ENCODE data around the gene NMUR2. TPM values are rescaled to one million over a fixed set of nuclear protein-coding genes. Genes with fewer than 3 reads are reported as not detected.

Gene NMUR2
- total and polyA plus RNA-seq, 2 of the 8 experiments (the other 6 are each of a cell fraction or from before 2014, with no cell fraction given), result 0.11 TPM; not detected in 1

GRCh38 chr5:152380415-152381123 is 24.5 kb downstream of the NMUR2 start:
- Histone ChIP-seq H3K27ac (ENCODE audit: low read depth, low read length) (no peak overlapping the region), H4K5ac (ENCODE audit: insufficient read length, low read depth, low read length) (no peak overlapping the region), H3K9ac (replicated peaks in 1 of 4; ENCODE audit: extremely low read depth in 1 of 4, low read depth in 3 of 4, low read length in 3 of 4) (no peak overlapping the region), H4K8ac (ENCODE audit: extremely low read depth, insufficient read depth, low read length) (no peak overlapping the region), H4K91ac (replicated peaks; ENCODE audit: insufficient read length, low read length) (no peak overlapping the region), H3K9me3 (ENCODE audit: insufficient read depth in 2 of 2, low read depth in 1 of 2, low read length in 1 of 2) (no peaks in the 10 kb centered on the region), H2BK120ac (replicated peaks; ENCODE audit: low read depth, low read length) (no peak overlapping the region), H2BK12ac (ENCODE audit: low read depth, low read length) (no peak overlapping the region), H3K36me3 (ENCODE audit: control insufficient read depth in 2 of 4, insufficient read depth in 4 of 4, low read length in 3 of 4) (no peaks in the 10 kb centered on the region), H3K23me2 (ENCODE audit: low read depth, low read length) (no peaks in the 10 kb centered on the region), H3K14ac (ENCODE audit: insufficient read length) (no peak overlapping the region), H3K4me2 (ENCODE audit: insufficient read depth in 1 of 2, low read depth in 2 of 2, low read length in 2 of 2) (no peak overlapping the region), H3K4me3 (ENCODE audit: extremely low read depth in 1 of 4, insufficient read depth in 2 of 4, low read depth in 3 of 4, low read length in 4 of 4) (no peak overlapping the region), H3K79me2 (ENCODE audit: control insufficient read depth in 1 of 2, insufficient read depth in 2 of 2, low read length in 2 of 2) (no peaks in the 10 kb centered on the region), H2BK20ac (ENCODE audit: low read length) (no peak overlapping the region), H2BK15ac (ENCODE audit: low read length) (no peak overlapping the region), H2BK5ac (ENCODE audit: low read depth, low read length) (no peak overlapping the region), H3K27me3 (replicated peaks in 1 of 4; ENCODE audit: control insufficient read depth in 3 of 4, extremely low read depth in 1 of 4, insufficient read depth in 3 of 4, low read length in 3 of 4) (no peaks in the 10 kb centered on the region), H3K56ac (replicated peaks; ENCODE audit: insufficient read length, low read depth, low read length) (no peak overlapping the region), H2AFZ (ENCODE audit: low read length) (no peak overlapping the region), H3K23ac (ENCODE audit: insufficient read length) (no peak overlapping the region), H3K4me1 (replicated peaks in 1 of 4; ENCODE audit: control insufficient read depth in 3 of 4, insufficient read depth in 4 of 4, low read length in 3 of 4) (no peaks in the 10 kb centered on the region), H2AK5ac (ENCODE audit: low read depth, low read length) (no peak overlapping the region), H3K4ac (replicated peaks; ENCODE audit: insufficient read length, low read depth, low read length) (no peak overlapping the region), H4K20me1 (replicated peaks in 1 of 2; ENCODE audit: control insufficient read depth in 1 of 2, insufficient read depth in 2 of 2, low read length in 2 of 2) (no peaks in the 10 kb centered on the region), H3K79me1 (ENCODE audit: low read depth, low read length) (no peaks in the 10 kb centered on the region), H3K18ac (ENCODE audit: extremely low read depth, low read length) (no peak overlapping the region)
- CTCF ChIA-PET (ENCODE audit: partially characterized antibody), result interaction anchor here (0.6 to 1.6 kb wide), 2 partner anchors 31 to 81 kb away, joined by 3 read pairs; no protein-coding TSS in a partner anchor
- DNase-seq (ENCODE audit: low read depth in 1 of 2, low spot score in 2 of 2) (no peak), FAIRE-seq (no peak)
- WGBS, 2 experiments (ENCODE audit: extremely low coverage in 1 of 2, insufficient coverage in 1 of 2, insufficient read length in 1 of 2, insufficient replicate concordance in 2 of 2, low coverage in 1 of 2, low lambda C conversion rate in 2 of 2, missing lambda C conversion rate in 1 of 2), result 94% methylated on average over 10 of the region's 10 CpGs; no CpG with 5 or more reads in 1 of the 2 experiments
- POLR2A ChIA-PET (ENCODE audit: partially characterized antibody), result no interaction called here
- TF ChIP-seq SIN3A (conservative IDR thresholded peaks at IDR 0.05 in 1 of 2, IDR thresholded peaks at IDR 0.05 in 1 of 2; ENCODE audit: low read depth in 1 of 2, low read length in 2 of 2), result no peak
- TF ChIP-seq SP4 (IDR thresholded peaks at IDR 0.05; ENCODE audit: low read length), result no peak
- no peak for TF ChIP-seq USF2 (IDR thresholded peaks at IDR 0.05; ENCODE audit: low read length)
- no peak for TF ChIP-seq SIX5 (IDR thresholded peaks at IDR 0.05; ENCODE audit: low read depth, low read length)
- TF ChIP-seq EP300 (IDR thresholded peaks at IDR 0.05; ENCODE audit: borderline replicate concordance in 1 of 2, low read depth in 2 of 2, low read length in 2 of 2), result no peak
- TF ChIP-seq SP1 (IDR thresholded peaks at IDR 0.05; ENCODE audit: low read depth, low read length), result no peak
- TF ChIP-seq ASH2L (IDR thresholded peaks at IDR 0.05; ENCODE audit: low read length), result no peak
- no peak for TF ChIP-seq RNF2 (IDR thresholded peaks at IDR 0.05; ENCODE audit: borderline replicate concordance, low read depth, low read length, missing control alignments, poor library complexity, severe bottlenecking)
- no peak for TF ChIP-seq TEAD4 (IDR thresholded peaks at IDR 0.05; ENCODE audit: low read depth, low read length)
- TF ChIP-seq JUND (IDR thresholded peaks at IDR 0.05; ENCODE audit: low read length), result no peak
- TF ChIP-seq GABPA (IDR thresholded peaks at IDR 0.05; ENCODE audit: borderline replicate concordance, insufficient read depth, low read length), result no peak

All from H1 (cell line).